GM12891 (cell line): ENCODE measurements around the gene NUMB.
A peak's percentile ranks its signal among the peaks of the same experiment; 100 is the strongest.

Source experiments
- DNase-seq: peaks from one replicate; pipeline ENCODE4 v3.0.0; 2011; ENCODE audit warnings: low spot score; ENCODE audit not compliant: insufficient read length
- FAIRE-seq: peaks from 2 replicates; lab custom pipeline; 2011; peaks lifted over from hg19 to GRCh38; lab: Jason Lieb, UNC
- PAX5 ChIP-seq: IDR thresholded peaks from 2 replicates; pipeline ENCODE4 v1.6.1; 2011; ENCODE audit warnings: low read length, moderate library complexity, mild to moderate bottlenecking; ENCODE audit not compliant: insufficient read depth, severe bottlenecking
- POLR2A ChIP-seq: IDR thresholded peaks from 2 replicates; pipeline ENCODE4 v1.6.1; 2011; ENCODE audit warnings: low read depth, low read length, control low read depth
- POLR2AphosphoS5 ChIP-seq: IDR thresholded peaks from 2 replicates; pipeline ENCODE4 v1.6.1; 2011; ENCODE audit warnings: low read depth, low read length, control low read depth
- POU2F2 ChIP-seq: IDR thresholded peaks from 2 replicates; pipeline ENCODE4 v1.6.1; 2011; ENCODE audit warnings: low read depth, mild to moderate bottlenecking, control low read depth, low read length, moderate library complexity
- SPI1 ChIP-seq: IDR thresholded peaks from 2 replicates; pipeline ENCODE4 v1.6.1; 2011; ENCODE audit warnings: low read depth, low read length, control low read depth
- TAF1 ChIP-seq: IDR thresholded peaks from 2 replicates; pipeline ENCODE4 v1.6.1; 2011; ENCODE audit warnings: low read depth, low read length, control low read depth

NUMB gene

DNA sequence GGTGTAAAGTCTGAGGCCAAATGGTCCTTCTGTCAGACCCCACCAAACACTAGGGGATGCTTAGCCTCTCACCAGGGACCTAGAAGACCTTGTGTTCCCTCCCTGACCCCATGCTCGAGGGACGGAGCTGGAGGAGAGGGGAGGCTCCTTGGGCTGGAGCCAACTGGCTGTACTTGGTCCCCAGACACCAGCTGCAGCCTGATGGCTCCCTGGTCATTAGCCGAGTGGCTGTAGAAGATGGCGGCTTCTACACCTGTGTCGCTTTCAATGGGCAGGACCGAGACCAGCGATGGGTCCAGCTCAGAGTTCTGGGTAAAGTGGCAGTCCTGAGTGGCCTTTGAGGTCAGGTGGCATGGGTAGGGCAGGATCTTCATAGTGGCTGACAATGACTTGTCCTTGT is 192.0 kb downstream of the NUMB start:
- TF ChIP-seq POLR2AphosphoS5 (0 out of 2 replicates have a peak, but pooled peaks have one; percentile 28), PAX5 (no peak)
- FAIRE-seq (no peak), DNase-seq (no peak)

DNA sequence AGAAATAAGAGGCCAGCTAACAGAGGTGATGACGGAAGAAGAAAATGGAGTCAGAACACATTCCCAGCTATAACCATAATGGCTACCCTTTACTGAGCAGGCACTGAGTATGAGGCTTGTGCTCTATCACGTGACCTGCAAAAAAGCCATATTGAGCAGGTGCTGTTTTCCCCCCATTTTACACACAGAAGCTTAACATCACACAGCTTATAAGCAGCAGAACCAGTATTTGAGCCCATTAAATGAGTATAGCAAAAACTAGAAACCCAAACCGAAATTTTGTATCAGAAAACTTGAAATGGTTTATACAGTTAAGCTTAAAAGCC is 192.7 kb downstream of the NUMB start:
- TF ChIP-seq SPI1 (no peak), POU2F2 (no peak), POLR2A (no peak), PAX5 (no peak)
- FAIRE-seq (no peak), DNase-seq (no peak)

DNA sequence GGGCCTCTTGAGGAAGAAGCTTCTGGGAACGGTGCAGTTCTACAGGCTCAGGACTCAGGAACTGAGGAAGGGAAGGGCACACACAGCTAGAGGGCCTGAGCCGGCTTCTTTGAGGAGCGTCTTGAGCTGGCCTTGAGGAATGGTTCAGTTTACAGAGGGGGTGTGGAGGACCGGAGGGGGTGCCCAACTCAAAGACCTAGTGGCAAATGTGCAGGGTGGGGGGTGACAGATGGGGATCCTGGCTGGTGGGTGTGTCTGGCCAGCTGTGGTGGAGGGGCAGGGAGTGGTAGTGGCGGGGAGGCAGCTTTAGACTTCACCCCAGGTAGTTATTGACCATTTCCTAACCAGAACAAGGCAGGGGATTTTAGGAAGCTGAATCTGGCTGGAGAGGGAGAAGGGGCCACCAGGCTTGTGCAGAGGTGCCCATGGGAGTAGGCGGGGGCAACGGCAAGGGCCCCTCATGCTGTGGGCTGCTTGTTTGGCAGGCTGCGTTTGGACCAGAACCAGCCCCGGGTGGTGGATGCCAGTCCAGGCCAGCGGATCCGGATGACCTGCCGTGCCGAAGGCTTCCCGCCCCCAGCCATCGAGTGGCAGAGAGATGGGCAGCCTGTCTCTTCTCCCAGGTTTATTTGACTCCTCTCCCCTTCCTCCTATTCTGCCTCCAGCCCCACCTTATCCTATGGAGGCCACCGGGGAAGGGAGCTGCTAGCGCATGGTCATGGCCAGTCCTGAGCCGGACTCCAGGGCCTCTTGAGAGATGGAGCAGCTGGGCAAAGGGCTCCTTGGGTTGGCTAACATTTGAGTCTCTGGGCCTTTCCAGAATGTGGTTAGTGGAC is 193.2 kb downstream of the NUMB start:
- FAIRE-seq (no peak), DNase-seq (no peak)
- TF ChIP-seq POLR2AphosphoS5 (no peak), PAX5 (no peak), TAF1 (no peak), SPI1 (no peak)

DNA sequence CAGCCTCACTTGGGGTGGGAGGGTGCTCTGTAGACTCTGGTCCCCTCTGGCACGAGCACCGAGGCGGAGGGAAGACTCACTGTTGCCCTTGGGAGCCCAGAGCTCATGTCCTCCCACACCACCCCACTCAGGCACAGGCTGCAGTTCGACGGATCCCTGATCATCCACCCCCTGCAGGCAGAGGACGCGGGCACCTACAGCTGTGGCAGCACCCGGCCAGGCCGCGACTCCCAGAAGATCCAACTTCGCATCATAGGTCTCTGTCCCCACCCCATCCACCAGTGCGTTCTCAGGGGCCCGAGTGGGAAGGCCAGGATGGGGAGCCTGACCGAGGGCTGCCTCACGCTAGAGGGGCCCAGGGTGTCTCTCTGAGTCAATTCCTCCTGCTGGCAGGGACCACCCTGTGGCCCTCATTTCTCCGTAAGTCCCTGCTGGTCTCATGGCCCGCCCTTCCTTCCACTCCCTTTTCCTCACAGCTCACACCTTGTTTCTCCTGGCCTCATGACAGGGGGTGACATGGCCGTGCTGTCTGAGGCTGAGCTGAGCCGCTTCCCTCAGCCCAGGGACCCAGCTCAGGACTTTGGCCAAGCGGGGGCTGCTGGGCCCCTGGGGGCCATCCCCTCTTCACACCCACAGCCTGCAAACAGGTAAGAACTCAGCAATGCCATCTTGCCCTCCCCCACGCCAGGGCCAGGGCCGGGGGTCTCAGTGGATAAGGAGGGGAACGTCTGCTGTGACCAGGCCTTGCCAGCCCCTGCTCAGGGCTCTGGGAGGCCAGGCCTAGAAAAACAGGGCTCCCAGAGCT is 194.1 kb downstream of the NUMB start:
- FAIRE-seq (no peak), DNase-seq (no peak)
- TF ChIP-seq POLR2A (no peak), TAF1 (no peak), POU2F2 (no peak), PAX5 (no peak), POLR2AphosphoS5 (no peak; the same call in 1 of the 2 replicates), SPI1 (no peak)

DNA sequence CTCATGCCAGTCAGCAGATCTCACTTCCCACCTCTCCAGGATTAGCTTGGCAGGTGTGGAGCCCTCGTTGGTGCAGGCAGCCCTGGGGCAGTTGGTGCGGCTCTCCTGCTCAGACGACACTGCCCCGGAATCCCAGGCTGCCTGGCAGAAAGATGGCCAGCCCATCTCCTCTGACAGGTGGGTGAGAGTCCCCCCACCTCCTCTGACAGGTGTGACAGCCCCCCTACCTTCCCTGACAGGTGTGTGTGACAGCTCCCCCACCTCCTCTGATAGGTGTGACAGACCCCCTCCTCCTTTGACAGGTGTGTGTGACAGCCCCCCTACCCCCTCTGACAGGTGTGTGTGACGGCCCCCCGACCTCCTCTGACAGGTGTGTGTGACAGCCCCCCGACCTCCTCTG is 194.7 kb downstream of the NUMB start:
- FAIRE-seq (no peak), DNase-seq (no peak)
- TF ChIP-seq POU2F2, result no peak
- TF ChIP-seq PAX5, result no peak
- TF ChIP-seq TAF1, result no peak
- no peak for TF ChIP-seq SPI1
- TF ChIP-seq POLR2AphosphoS5, result no peak
- no peak for TF ChIP-seq POLR2A

DNA sequence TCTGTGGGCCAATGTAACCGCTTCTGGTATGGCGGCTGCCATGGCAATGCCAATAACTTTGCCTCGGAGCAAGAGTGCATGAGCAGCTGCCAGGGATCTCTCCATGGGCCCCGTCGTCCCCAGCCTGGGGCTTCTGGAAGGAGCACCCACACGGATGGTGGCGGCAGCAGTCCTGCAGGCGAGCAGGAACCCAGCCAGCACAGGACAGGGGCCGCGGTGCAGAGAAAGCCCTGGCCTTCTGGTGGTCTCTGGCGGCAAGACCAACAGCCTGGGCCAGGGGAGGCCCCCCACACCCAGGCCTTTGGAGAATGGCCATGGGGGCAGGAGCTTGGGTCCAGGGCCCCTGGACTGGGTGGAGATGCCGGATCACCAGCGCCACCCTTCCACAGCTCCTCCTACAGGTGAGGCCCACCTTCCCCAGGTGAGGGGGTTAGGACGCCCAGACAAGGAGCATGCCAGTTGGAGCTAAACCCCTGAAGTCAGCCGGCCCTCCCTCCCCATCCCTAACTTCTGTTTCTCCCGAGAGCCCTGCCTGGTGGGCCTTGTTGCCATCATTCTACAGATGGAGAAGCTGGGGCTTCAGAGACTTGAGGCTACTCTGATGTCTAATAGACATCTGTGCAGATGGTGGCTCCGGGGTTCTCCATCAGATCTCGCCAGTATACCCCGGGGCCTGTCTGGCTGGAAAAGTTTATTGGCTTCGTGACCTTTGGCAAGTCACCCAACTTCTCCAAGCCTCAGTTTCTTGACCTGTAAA is 195.7 kb downstream of the NUMB start:
- FAIRE-seq (no peak), DNase-seq (no peak)
- TF ChIP-seq PAX5 (no peak), SPI1 (no peak), TAF1 (no peak), POLR2A (no peak), POLR2AphosphoS5 (no peak), POU2F2 (no peak)

DNA sequence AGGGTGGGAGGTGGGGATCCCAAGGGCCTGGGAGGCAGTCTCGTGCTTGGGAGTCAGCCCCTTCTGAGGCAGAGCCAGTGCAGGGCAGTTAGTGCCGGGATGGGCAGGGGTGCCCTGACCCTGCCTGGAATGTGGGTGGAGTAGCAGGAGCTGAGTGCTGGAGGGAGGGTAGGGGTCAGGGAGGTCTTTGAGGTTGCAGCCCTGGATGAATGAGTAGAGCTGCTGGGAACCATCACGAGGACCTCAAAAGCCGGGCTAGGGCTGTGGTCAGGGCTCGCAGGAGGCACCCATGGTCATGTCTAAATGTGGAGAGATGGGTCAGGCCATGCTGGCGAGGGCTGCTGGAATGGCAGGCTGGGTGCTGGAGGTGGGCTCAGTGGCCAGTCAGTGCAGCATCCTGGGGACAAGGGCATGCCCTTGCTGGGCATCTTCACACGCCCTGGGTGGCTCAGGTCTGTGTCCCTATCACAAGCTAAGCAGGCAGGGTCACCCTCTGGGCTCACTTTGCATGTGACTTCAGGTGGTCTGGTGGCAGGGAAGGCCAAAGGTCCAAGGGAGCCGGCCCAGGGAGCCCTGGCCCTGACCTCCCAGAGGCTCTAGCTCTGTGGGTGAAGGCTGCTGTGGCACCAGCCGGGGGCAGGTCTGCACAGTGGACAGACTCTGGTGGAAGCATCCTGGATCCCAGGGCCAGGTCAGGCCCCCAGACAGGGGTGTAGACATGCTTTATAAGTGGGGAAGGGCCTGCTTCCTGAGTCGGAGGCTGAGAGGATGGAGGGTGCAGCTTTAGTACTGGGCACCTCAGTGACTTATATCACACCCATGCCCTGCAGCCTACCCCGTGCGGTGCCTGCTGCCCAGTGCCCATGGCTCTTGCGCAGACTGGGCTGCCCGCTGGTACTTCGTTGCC is 196.6 kb downstream of the NUMB start:
- TF ChIP-seq PAX5, result no peak
- TF ChIP-seq POLR2A, result no peak
- FAIRE-seq, result no peak

DNA sequence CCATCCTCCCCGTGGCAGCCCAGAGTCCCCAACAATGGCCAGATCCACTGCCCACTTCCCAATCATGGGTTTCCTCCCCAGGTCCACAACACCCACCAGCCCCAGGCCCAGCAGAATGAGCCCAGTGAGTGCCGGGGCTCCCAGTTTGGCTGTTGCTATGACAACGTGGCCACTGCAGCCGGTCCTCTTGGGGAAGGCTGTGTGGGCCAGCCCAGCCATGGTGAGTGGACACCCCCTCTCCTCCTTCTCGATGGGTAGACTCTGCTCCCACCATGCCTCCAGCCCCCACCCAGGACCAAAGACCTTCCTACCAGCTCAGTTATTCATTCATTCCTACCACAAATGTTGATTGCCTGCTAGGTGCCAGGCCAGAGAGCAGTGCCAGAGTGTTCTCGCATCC is 197.3 kb downstream of the NUMB start:
- DNase-seq (no peak), FAIRE-seq (no peak)
- TF ChIP-seq TAF1, result no peak
- TF ChIP-seq POLR2AphosphoS5, result no peak
- TF ChIP-seq POU2F2, result no peak
- TF ChIP-seq SPI1, result no peak
- no peak for TF ChIP-seq POLR2A
- no peak for TF ChIP-seq PAX5

More for the DNA sequence above, 196.6 kb downstream of the NUMB start:
- DNase-seq, result no peak

DNA sequence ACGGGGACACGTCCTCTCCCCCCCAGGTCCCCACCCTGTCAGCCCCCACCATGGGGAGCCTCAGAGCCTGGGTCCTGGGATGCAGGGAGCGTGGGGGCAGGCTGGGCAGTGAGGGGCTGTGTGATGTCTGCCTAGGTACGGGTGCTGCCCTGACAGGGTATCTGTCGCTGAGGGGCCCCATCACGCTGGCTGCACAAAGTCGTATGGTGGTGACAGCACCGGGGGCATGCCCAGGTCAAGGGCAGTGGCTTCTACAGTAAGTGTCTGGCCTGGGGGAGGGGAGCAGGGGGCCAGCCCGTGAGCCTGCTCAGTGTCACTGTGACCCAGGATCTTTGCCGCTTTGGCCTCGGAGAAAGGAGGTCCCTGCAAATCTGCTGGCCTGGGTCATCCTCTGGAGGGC is 197.8 kb downstream of the NUMB start:
- TF ChIP-seq TAF1 (no peak), PAX5 (no peak), POLR2AphosphoS5 (no peak), SPI1 (no peak), POU2F2 (no peak), POLR2A (no peak)
- FAIRE-seq (no peak), DNase-seq (no peak)

DNA sequence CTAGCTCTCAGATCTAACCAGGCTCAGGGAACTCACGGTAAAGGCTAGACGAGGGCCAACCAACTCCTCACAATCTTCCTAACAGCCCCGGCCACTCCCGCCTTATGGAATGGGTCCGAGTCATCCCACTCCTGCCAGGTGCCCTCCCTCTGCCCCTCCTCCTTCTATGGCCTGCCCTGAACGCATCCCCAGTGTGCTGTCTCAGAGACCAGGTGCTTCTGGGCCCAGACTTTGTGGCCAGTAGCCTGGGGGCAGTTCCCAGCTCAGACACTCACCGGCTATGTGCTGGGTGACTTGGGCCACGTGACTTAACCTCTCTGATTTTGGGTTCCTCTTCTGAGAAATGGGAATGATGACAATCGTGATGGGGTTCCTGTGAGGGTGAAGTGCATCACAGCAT is 198.5 kb downstream of the NUMB start:
- DNase-seq (no peak), FAIRE-seq (no peak)
- TF ChIP-seq POU2F2, result no peak
- TF ChIP-seq PAX5, result no peak
- TF ChIP-seq POLR2A, result no peak
- no peak for TF ChIP-seq POLR2AphosphoS5
- no peak for TF ChIP-seq TAF1
- TF ChIP-seq SPI1, result no peak
